ENCODE measurements around the gene HLA-DMB. TPM values are rescaled to one million over a fixed set of nuclear protein-coding genes. Genes with fewer than 3 reads are reported as not detected.

Gene HLA-DMB
- total RNA-seq, 1 experiment from 2014 or later, result 1.7 TPM

DNA sequence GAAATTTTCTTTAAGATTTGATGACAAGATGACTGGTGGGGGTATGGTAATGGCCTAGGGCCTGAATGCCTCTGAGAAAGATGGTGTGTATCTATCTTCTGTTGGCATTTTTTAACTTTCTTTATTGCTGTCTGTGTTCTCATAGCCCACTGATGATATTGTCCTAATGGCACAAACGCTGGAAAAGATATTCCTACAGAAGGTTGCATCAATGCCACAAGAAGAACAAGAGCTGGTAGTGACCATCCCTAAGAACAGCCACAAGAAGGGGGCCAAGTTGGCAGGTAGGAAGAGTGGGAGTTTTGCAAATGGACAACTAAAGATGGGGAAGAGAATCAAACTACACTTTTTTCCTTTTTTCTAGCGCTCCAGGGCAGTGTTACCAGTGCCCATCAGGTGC lies 35.1 kb upstream of the HLA-DMB start:
- Histone ChIP-seq H3K4me1 (ENCODE audit: insufficient read depth, low read length) (no peaks in the 10 kb centered on the region), H4K8ac (replicated peaks; ENCODE audit: insufficient read length, low read depth, low read length) (no peak overlapping the region), H2AFZ (ENCODE audit: low read length) (no peak overlapping the region), H3K56ac (ENCODE audit: insufficient read length, low read depth, low read length) (no peak overlapping the region), H3K27me3 (ENCODE audit: insufficient read depth, low read length) (no peaks in the 10 kb centered on the region), H2BK20ac (ENCODE audit: low read depth, low read length, poor library complexity, severe bottlenecking) (no peak overlapping the region), H3K27ac (ENCODE audit: insufficient read length, low read depth, low read length) (no peak overlapping the region), H3K9me3 (ENCODE audit: control insufficient read depth, low read depth, low read length) (no peaks in the 10 kb centered on the region), H3K9ac (ENCODE audit: extremely low read depth, insufficient read length, low read length) (no peak overlapping the region), H2BK5ac (ENCODE audit: insufficient read length, low read length) (no peak overlapping the region), H4K20me1 (ENCODE audit: control insufficient read depth, insufficient read depth, insufficient read length) (no peaks in the 10 kb centered on the region), H3K4ac (ENCODE audit: low read depth, low read length) (no peak overlapping the region), H3K18ac (ENCODE audit: insufficient read length, low read depth, low read length) (no peak overlapping the region), H3K79me1 (ENCODE audit: insufficient read depth, low read depth, low read length, poor library complexity, severe bottlenecking) (peaks cover 20% of the 10 kb centered on the region), H3K14ac (ENCODE audit: insufficient read depth, low read length) (no peak overlapping the region), H3K23me2 (ENCODE audit: insufficient read length, low read depth, low read length, poor library complexity, severe bottlenecking) (peaks cover 16% of the 10 kb centered on the region), H3K23ac (ENCODE audit: insufficient read length, low read depth, low read length) (no peak overlapping the region), H2BK15ac (ENCODE audit: low read depth, low read length) (no peak overlapping the region), H4K5ac (ENCODE audit: insufficient read length, low read depth, low read length) (no peak overlapping the region), H4K91ac (ENCODE audit: insufficient read length, low read depth, low read length) (no peak overlapping the region), H3T11ph (ENCODE audit: low read length) (no peak overlapping the region), H3K4me2 (ENCODE audit: insufficient read depth, insufficient read length, low read length) (no peak overlapping the region), H2BK120ac (ENCODE audit: low read depth, low read length, poor library complexity, severe bottlenecking) (no peak overlapping the region), H2BK12ac (ENCODE audit: insufficient read length, low read depth, low read length) (no peak overlapping the region), H2AK5ac (ENCODE audit: insufficient read length, low read length) (no peak overlapping the region), H3K79me2 (ENCODE audit: insufficient read depth, low read length) (peaks cover 41% of the 10 kb centered on the region)
- Mint-ChIP-seq H3K36me3 (ENCODE audit: insufficient read depth in 1 of 3, low read depth in 3 of 3) (peaks cover 93 to 99% (median 98%) of the 10 kb centered on the region in 3 experiments), H3K27ac (peak overlapping the region in 1 of 3 experiments; percentile 65; a peak in 2 of 7 replicates), H3K4me1 (peaks cover 23 to 53% of the 10 kb centered on the region in 2 experiments), H3K4me3 (peak overlapping the region; percentile 96), H3K9me3 (peaks cover 7 to 11% of the 10 kb centered on the region in 2 experiments), H3K27me3 (ENCODE audit: low read depth) (peaks cover 4% of the 10 kb centered on the region)
- no CpG with 5 or more reads among the region's 2 CpGs for WGBS (ENCODE audit: extremely low coverage, insufficient read length, low lambda C conversion rate)
- no peak for DNase-seq
- TF ChIP-seq, protein P1, sequence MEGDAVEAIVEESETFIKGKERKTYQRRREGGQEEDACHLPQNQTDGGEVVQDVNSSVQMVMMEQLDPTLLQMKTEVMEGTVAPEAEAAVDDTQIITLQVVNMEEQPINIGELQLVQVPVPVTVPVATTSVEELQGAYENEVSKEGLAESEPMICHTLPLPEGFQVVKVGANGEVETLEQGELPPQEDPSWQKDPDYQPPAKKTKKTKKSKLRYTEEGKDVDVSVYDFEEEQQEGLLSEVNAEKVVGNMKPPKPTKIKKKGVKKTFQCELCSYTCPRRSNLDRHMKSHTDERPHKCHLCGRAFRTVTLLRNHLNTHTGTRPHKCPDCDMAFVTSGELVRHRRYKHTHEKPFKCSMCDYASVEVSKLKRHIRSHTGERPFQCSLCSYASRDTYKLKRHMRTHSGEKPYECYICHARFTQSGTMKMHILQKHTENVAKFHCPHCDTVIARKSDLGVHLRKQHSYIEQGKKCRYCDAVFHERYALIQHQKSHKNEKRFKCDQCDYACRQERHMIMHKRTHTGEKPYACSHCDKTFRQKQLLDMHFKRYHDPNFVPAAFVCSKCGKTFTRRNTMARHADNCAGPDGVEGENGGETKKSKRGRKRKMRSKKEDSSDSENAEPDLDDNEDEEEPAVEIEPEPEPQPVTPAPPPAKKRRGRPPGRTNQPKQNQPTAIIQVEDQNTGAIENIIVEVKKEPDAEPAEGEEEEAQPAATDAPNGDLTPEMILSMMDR (conservative IDR thresholded peaks at IDR 0.05), result no peak
